C4-2B (cell line): Measurements from ENCODE around the gene CDK17.

Experiments
- CTCF ChIP-seq: fragments of 450-650 bp; conservative IDR thresholded peaks from 2 replicates; pipeline ENCODE4 v1.5.1; 2017; ENCODE audit warnings: mild to moderate bottlenecking
- ZFX ChIP-seq: fragments of 450-650 bp; IDR thresholded peaks from 2 replicates; pipeline ENCODE4 v1.6.1; 2017

GRCh38 chr12:96289067-96289466, 111.2 kb downstream of the CDK17 start:
- no peak for TF ChIP-seq CTCF
- no peak for TF ChIP-seq ZFX
